ENCODE measurements around the gene SLC6A5. TPM values are rescaled to one million over a fixed set of nuclear protein-coding genes. Genes with fewer than 3 reads are reported as not detected.

Gene SLC6A5
- total RNA-seq, 1 donor from 2014 or later, result not detected

DNA sequence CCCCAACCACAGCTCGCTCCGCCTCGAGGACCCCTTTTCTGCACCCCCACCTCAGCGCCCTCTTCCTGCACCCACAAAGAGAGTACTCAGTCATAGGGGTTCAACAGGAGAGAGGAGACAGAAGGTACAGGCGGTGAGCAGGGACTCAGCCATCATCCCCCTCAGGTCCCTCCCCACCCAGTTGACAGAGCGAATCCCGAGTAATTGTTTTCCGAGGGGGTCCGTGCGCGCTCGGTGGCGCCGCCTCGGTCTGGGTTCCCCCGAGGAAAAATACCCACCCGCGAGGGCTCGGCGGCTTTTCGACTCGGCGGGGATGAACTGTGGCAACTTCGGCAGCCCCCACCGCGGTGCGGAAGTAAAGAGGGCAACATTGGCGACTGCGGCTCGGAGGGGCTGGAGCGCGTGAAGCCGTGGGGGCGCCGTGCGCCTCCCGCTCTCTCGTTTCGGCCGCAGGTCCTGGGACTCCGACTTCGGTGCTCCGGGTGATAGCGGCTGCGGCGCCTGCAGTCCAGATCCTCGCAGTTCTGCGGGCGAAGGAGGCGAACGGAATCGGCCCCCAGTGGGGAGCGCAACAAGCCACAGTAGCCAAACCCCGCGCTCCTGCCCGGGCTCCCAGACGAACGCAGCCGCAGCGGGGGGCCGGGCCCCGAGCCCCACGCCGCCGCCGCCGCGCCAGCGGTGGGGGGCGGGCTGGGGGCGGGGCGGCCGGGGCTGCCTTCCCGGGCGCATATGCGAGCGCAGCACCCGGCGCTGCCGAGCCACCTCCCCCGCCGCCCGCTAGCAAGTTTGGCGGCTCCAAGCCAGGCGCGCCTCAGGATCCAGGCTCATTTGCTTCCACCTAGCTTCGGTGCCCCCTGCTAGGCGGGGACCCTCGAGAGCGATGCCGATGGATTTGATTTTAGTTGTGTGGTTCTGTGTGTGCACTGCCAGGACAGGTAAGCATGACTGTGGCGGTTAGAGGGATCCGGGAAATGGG, 69.7 kb downstream of the SLC6A5 start, which contains the start of gene NELL1:
Gene NELL1, plus strand, starts transcription at position 743 of the 976 bp plus-strand sequence.
- no peak for DNase-seq (ENCODE audit: low spot score)

DNA sequence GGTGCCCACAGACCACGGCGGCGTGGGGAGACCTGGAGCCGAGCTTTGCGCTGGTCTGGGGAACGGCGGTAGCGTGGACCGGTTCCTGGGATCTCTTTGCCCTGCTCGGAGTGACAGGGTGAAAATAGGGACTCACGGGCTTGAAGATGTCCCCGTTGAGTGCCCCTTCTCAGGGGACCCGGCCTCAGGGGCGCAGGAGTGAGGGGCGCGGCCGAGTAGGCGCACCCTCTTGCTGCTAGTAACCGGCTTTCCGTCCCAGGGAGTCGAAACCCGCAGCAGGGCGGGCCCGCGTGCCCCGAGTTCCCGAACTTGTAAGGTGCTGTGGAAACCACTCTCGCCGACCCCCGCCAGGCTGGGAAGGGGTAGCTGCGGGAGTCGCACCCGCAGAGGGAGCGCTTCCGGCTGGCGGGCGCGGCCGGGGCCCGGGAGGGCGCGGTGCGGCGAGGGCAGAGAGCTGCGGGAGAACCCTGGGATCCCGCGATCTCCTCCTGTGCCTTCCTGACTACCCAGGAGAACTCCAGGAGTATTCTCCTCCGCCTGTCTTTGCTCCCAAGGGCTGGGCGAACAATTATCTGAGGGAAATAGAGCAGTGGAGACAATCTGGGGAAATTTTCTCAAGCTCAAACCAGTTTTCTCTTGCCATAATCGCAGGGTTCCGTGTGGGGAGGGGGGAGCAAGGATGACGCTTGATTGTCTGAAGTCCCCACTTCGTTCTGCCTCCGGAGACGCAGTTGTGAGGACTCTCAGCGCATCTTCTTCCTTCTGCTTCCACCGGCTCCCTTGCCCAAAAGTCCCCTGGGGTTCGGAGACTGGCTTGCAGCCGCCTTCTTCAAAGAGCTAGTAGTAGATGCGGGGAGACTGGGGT, 70.6 kb downstream of the SLC6A5 start:
- DNase-seq (ENCODE audit: low spot score), result no peak

DNA sequence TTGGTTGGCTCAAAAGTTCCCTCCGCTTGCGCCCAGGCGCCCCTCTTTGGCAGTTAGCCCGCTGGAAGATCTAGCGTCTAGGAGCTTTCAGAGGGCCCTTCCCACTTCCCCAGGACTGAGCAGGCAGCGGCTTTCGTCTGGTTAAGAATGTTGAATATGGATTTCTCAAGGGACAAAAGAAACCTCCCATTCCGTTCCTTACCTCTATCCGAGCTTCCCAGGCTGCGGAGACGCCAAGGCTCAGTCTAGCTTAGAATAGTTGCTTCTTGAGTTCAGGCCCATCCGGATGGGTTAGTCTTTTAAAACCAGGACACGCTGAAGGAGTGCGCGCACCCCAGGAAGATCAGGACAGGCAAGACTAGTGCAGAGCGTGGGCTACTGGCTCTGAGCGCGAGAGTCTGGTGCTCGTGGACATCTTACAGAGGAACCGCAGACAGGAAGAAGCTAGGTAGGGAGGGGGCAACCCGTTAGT, 71.6 kb downstream of the SLC6A5 start:
- DNase-seq (ENCODE audit: low spot score), result no peak

DNA sequence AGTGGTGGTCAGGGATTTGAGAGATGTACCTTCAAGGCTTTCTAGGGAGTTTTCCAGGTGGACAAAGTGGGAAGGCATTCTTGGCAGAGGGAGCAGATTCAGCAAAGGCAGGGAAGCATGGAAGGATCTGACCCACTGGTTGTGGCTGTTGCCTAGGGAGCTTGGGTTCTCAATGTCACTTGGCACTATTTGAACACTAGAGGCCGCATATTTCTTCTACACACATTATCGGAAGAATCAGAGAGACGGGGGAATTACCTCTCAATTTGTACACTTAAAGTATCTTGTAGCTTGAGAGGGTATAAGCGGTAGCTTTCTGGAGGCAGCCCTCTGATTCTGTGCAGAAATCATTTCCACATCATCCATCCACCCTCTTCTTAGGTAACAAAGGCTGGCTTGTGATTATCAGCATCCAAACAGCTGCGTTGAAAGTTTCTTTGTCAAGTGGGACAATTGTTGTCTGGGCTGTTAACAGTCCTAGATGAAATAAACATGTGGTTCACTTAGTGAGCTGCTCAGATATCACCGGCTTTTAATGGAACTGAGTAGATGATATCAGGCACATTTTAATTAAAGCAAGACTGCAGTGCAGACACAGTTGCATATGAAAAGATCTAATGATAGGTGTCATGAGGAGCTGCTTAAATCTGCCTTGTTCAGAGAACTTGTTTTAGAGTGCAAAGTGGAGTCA, 72.6 kb downstream of the SLC6A5 start:
- no peak for DNase-seq (ENCODE audit: low spot score)

DNA sequence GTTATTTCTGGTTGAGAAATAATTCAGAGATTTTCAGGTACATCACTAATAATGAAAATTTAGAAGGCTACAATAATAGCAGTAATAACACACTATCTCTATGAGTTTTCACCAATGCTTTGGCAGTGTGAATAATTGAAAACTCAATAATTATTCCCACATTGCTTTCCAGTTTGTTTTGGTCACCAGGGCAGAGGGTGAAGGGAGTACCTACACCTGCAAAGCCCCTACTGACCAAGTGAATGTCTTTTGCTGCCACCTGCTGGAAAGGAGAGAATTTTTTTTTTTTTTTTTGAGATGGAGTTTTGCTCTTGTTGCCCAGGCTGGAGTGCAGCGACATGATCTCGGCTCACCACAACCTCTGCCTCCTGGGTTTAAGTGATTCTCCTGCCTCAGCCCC, 73.2 kb downstream of the SLC6A5 start:
- DNase-seq (ENCODE audit: low spot score), result no peak

DNA sequence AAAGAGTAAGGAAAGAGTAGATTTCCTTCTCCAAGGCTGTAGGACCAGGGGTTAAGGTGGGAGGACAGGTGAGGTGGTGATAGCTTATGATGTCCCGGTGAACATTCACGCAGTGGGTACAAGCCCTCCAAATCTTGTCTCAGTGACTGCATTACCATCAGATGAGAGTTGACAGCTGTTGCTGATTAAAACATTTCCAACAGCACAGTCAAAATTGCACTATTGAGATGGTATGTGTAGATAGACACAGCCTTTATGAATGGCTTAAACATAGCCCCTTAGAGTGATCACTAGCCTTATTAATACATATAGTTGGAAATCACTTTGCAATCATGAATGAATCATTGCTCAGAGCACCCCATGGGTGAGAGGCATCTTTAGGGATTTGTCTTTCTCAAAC, 77.2 kb downstream of the SLC6A5 start:
- no peak for DNase-seq (ENCODE audit: low spot score)

DNA sequence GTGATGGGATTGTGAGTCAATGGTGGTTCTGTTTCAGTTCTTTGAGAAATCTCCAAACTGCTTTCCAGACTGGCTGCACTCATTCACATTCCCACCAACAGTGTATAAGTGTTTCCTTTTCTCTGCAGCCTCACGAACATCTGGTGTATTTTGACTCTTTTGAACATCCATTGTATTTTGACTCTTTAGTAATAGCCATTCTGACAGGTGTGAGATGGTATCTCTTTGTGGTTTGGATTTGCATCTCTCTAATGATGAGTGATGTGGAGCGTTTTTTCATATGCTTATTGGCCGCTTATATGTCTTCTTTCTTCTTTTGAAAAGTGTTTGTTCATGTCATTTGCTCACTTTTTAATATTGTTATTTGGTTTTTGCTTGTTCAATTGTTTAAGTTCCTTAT, 89.4 kb downstream of the SLC6A5 start:
- DNase-seq (ENCODE audit: low spot score), result no peak

DNA sequence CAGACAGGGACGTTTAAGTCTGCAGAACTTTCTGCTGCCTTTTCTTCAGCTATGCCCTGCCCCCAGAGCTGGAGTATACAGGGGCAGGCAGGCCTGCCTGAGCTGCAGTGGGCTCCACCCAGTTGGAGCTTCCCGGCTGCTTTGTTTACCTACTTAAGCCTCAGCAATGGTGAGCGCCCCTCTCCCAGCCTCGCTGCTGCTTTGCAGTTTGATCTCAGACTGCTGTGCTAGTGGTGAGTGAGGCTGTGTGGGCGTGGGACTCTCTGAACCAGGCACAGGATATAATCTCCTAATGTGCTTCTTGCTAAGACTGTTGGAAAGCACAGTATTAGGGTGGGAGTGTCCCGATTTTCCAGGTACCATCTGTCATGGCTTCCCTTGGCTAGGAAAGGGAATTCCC, 108.5 kb downstream of the SLC6A5 start:
- no peak for DNase-seq (ENCODE audit: low spot score)

Other genes starting within 250 kb of the SLC6A5 start
- gene HTATIP2, start 235.9 kb upstream of the SLC6A5 start, total RNA-seq, result 90.6 TPM
- 9.8 TPM for gene PRMT3, start 211.9 kb upstream of the SLC6A5 start, total RNA-seq
- gene NELL1, start 70.0 kb downstream of the SLC6A5 start, total RNA-seq, result 0.29 TPM